Right renal cortex interstitium (tissue), 3 donors: ENCODE data around the gene PSMD11. TPM values are rescaled to one million over a fixed set of nuclear protein-coding genes. Genes with fewer than 3 reads are reported as not detected.

Source experiments
- DNase-seq, 3 donors: peaks; one replicate each; pipeline ENCODE4 v3.0.0-alpha.2; 2013; ENCODE audit warnings: low read depth in 3 of 3, low spot score in 2 of 3
- polyA plus RNA-seq, 3 donors: library from polyadenylated mRNA; unstranded; fragments of 120-200 nt; gene quantifications; one replicate each; pipeline ENCODE4 v1.2.1, GENCODE V29; 2013; ENCODE audit not compliant: insufficient read length in 3 of 3

The PSMD11 gene
- polyA plus RNA-seq, 3 donors: 97.4 to 110 (median 109) TPM

DNA sequence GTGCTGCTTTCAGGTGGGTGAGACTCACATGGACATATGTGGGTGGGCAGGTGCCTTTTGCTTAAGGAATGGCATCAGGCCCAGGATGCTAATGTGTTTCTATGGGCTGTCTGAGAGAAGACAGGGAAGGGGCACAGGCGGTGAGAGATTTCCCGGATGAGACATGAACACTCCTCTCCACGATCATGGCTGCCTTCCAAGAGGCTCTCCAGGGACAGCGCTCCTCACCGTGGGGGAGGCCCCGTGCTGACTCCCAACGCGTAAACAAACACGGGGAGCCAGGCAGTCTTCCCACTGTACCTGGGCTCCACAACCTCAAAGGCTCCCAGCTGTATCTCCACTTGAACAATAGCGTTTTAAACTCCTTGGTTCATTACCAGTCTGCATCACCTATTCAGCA, 85.3 kb downstream of the PSMD11 start:
- no peak for DNase-seq

Other genes with a start within 250 kb of the PSMD11 start
- gene RHBDL3, start 178.7 kb upstream of the PSMD11 start, polyA plus RNA-seq: 1 to 10 TPM; 1.2 to 1.5 (median 1.3) TPM
- gene C17orf75, start 102.3 kb upstream of the PSMD11 start, polyA plus RNA-seq: 10 to 100 TPM; 40.4 to 43.5 (median 42.9) TPM
- gene ZNF207, start 94.4 kb upstream of the PSMD11 start, polyA plus RNA-seq: 100 to 1,000 TPM; 214 to 222 (median 221) TPM
- 1 to 10 TPM; 3.8 to 4.6 (median 4.3) TPM for gene CDK5R1, start 42.5 kb downstream of the PSMD11 start, polyA plus RNA-seq